GM21447 (cell line): ENCODE data around the gene MTMR3.

Experiments
- ATAC-seq: cut with Tn5 transposase; IDR thresholded peaks from one replicate; pipeline ENCODE4 v1.9.1; 2021; ENCODE audit not compliant: unreplicated experiment

The MTMR3 gene

DNA sequence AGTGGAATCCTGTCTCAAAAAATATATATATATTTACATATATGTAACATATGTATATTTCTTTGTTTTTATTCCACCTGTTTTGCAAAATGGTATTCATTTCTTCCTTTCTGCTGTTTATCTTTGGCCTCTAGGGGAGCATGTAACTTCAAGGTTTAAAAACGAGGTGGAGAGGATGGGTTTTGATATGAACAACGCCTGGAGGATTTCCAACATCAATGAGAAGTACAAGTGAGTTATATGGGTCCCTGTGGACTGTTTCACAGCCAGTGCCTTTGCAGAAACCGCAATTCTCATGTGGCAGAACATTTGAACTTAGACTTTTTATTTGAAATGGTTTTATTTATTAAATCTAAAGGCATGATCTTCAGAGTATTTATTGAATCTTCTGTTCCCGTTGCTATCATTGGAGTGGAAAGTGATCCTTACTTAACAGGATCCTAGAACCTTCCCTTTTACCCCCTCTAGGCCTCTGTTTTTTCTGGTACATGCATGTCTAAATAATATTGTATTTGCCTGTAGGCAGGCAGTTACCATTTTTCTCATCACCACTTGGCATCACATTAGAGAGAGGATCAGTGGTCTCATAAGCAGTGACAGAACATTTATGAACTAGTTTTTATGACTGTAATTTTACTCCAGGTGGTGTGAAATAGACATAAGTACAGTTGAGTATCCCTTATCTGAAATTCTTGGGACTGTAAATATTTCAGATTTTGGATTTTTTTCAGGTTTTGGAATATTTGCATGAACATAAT lies 115.8 kb downstream of the MTMR3 start:
- no peak for ATAC-seq

DNA sequence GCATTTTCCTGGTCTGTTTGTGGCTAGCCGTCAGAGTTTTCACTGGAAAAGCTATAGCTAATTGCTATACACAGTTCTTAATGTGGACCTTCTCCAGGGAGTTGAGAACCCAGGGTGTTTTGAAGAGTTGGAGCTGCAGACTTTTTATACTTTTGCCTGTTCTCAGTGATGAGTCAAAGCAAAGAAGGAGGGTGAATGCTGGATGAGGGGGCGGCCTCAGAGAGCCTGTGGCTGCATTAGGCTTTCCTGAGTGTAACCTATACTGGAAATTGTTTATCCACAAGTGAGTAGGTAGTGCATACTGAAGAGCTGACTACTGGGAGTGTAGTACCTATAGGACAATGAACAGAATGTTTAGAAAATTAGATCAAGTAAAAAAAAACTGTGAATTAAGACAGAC lies 117.6 kb downstream of the MTMR3 start:
- ATAC-seq: no peak

DNA sequence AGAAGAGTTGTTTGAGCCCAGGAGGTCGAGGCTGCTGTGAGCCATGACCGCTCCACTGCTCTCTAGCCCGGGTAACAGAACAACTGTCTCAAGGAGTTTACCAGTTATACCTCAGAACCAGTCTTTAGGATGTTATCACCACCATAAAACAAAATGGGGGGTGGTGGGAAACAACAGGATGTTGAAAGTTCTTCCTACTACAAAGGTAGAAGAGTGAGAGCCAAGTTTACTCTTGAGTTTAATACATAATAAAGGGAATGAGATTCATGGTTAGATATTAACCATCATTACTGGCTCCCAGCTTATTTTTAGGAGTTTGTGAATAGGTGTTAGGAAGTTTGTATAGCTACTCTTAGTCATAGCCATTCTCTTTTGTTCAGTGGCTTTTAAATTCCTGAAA lies 118.5 kb downstream of the MTMR3 start:
- ATAC-seq: no peak

DNA sequence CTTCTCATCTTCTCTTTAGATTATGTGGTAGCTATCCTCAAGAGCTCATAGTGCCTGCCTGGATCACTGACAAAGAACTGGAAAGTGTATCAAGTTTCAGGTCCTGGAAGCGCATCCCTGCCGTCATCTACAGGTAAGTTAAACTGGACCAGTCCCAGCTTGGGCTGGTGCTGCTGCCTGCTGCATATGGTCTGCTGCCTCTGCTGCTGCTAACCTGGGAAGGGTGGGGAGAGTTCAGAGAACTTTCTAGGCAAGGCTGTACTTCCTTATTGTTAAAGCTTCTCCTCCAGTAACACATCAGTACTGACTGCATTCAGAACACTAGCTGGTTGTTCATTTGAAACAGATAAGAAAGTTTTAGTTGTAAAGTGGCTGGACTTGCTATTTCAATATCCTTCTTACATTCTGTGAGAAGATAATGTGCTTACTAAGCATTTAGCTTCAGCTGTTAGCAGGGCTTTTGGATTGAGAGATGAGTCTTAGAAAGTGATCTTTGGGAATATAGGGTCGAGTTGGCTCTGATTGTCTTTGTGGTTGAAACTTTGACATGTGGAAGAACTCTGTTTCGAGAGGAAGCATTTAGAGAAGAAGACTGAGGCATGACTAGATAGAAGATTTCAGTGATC lies 120.0 kb downstream of the MTMR3 start:
- no peak for ATAC-seq

DNA sequence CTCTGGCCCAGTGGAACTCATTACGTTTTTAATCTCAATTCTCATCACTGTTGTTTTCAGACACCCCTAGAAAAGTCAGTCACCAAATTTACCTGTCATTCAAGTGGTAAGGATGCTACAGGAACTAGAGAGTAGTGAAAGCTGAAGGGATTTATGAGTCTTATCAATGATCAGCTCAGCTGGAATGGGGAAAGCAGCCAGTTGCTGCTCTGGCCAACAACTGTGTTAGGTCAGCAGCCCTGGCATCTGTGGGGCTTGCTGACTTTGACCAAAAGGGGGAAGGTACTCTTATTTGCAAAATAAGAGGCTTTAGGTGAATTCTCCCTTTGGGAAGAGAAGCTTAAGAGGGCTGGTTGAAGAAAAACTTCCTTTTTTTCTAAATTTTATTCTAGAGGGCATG lies 121.1 kb downstream of the MTMR3 start:
- ATAC-seq: no peak

DNA sequence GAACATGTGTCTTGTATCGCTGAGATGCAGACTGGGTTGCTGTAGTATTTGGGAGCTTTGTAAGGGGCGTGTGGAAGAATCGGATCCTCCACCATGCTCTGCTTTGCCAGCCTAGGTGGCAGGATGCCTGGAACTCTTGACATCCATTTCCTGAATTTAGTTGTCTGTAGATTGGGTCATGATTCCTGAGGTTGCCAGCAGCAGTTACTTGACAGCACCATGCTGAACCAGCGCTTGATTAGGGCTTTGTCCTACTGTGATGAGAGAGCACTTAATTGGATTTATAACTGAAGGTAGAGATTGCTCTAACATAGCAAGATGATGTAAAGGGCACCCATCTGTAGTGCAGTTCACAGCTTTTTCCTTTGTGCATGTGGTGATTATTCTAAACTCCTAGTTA lies 121.7 kb downstream of the MTMR3 start:
- no peak for ATAC-seq

DNA sequence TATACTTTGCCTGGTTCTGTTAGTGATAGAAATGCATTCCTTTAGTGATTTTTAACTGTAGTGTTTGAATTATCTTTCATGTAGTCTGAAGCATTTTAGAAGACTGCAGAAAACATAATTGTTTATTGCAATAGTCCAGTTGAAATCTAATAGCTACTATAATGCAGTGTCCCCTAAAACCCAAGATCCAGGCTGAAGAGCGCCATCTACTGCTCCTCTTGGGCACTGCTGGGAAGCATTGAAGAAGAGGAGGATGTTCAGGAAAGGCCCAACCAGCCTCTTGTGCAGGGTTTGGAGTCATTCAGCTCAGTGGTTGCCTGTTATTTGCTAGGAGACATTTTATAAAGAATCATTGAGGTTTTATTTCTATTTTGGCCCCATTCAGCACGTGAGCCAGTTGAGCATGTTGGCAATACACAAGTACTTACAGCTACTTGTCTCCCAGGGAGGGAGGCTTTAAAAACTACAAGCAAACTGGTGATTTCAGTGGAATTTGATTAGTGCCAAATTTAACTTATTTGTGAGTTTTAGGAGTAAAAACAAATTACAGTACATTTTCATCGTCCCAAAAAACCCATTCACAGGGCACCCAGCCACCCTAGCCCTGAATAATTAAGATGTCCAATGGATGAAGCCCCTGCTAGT lies 122.4 kb downstream of the MTMR3 start:
- ATAC-seq: no peak

DNA sequence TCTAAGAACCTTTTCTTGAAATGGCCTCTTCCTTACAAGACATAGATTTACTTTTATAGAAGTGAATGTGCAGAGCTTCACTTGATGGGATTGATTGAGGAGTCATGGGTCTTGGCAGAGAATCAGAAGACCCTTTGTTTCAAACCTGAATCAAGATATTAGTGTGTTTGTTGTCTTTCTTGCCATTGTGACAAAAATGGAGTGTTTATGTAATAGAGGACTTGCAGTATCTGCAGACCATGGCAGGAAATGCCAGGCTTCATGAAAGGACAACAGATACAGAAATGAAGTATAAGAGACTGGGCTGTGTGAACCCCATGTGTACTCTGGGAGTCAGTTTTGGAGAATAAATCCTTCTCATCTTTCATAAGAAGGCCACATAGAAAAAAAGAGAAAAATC lies 124.4 kb downstream of the MTMR3 start:
- ATAC-seq: no peak

DNA sequence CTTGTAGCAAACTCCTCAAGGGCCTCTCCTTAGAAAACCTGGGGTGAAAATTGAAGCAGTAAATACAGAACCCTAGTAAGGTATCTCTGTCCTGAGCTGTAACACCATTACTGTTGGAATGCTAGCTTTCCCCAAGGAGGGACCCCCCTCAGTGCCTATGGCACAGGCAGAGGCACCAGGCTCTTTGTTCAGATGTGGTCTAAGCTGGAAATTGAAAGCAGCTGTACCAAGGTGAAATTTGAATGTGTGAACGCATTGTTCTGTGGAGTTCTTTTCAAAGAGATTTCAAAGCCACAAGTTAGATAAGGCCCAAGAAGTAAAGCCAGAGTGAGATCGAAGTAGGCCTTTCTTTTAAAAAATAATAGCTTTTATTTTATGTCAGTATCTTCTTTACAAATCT lies 125.4 kb downstream of the MTMR3 start:
- ATAC-seq: no peak

DNA sequence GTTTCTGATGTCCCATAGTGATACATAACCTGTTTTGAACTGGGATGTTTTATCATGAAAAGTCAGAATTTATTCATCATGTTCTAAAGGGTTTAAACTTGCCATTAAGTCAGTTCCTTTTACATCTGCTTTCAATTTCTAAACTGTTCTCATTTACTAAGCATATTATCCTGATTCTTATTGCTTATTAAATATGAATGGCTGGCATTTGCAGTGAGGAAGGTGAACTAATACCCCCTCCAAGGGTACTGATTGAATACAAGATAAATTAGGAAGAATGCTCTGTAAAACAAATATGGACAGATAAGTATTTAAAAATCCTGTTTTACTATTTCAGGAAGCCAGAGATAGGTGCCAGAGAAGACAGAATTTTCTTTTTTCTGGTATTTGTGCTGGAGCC lies 126.5 kb downstream of the MTMR3 start:
- ATAC-seq: no peak

DNA sequence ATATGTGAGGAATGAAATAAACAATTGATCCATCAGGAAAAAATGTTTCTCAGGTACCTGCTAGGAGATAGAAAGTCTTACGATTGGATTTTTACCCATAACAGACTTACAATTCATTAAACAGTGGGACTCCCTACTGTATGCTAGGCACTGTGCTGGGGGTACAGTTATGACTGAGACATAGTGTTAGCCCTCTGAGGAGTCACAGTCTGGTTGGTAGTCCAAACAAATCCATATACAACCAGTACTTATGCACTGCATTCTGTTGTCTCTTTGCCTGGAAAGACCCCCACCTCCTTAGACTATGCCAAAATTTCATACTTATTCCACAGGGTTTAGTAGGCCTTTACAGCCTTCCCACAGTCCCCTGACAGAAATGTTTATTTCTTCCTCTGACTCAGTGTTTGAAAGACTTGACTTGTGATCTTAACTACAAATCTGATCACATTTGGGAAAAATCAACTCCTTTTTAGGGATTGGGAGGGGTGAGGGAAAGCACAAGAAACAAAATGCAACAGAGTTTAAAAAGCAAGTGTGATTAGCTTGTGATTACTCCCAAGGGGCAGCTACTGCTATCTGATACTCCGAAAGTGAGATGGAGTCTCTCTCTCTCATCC lies 127.9 kb downstream of the MTMR3 start:
- ATAC-seq: no peak

DNA sequence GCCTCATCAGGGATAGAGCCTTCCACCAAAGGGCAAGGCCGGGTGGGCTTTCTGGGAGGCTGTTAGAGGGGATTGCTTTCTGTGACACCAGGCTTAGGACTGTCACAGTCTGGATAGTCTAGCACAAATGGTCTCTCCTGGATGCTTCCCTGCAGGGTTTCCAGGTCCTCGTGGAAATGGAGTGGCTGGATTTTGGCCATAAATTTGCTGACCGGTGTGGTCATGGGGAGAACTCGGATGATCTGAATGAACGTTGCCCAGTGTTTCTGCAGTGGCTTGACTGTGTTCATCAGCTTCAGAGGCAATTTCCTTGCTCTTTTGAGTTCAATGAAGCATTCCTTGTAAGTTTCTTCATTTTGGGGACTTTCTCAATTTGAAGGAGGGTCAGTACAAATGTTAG lies 130.2 kb downstream of the MTMR3 start:
- ATAC-seq: no peak

DNA sequence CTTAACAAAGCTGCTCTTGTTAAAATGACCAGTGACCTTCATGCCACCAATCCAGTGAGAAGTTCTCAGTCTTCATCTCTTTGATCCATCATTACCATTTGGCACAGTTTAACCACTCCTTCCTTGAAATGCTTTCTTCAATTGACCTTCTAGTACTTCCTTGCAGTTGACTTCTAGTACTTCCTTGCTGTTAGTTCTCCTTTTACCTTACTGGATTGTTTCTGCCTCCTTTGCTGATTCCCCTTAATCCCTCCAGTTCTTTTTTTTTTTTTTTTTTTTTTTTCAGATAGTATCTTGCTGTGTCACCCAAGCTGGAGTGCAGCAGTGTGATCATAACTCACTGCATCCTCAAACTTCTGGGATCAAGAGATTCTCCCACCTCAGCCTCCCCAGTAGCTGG lies 131.3 kb downstream of the MTMR3 start:
- ATAC-seq: no peak

DNA sequence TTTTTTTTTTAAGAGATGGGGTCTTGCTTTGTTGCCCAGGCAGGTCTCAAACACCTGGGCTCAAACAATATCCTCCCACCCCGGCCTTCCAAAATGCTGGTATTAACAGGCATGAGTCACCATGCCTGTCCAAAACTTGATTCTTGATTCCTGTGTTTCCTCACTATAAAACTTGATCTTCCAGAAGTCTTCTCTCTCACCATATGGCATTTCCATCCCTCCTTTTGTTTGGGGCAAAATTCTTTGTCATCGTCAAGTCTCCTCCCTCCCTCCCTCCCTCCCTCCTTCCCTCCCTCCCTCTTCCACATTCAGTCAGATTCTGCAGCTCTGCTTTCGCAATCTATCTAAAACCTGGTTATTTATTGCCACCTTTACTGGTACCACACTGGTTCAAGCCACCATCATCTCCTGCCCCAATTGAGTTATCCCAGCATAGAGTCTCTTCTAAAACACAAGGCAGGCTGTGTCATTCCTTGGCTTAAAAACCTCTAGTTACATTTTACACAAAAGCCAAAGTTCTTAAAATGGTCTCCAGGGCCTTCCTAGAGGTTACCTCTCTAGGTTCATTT lies 132.3 kb downstream of the MTMR3 start:
- no peak for ATAC-seq

DNA sequence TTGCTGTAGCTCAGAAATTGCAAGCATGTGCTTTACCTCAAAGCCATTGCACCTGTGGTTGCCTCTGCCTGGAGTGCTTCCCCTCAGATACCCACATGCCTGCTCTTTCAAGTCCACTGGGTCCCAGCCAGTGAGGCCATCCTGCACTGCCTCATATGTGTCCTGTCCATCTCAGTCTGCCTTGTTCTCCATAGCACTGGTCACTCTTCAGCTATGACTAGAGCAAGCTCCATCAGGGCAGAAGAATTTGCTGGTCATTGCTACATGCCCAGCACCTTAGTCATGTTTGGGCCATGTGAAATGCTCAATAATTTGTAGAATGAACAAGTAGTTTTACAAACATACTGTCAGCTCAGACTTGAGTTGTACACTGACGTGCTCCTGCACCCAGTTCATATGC lies 132.9 kb downstream of the MTMR3 start:
- ATAC-seq: no peak

DNA sequence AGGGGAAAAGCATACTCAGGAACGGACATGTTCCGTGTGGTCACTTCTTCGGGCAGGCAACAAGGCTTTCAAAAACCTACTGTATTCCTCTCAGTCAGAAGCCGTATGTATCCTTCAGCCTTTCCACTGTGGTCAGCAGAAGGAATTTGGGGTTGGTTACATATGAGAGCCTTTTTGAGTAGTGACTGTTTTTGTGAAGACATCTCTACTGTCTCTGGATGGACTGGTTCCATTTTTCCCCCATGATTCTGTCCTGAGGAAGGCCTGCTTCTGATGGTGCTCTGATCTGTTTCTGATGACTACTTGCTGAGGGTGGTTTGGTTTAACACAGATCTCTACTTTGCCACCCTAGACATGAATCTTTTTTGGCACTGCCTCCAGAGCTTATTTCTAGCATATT lies 133.6 kb downstream of the MTMR3 start:
- ATAC-seq: no peak

DNA sequence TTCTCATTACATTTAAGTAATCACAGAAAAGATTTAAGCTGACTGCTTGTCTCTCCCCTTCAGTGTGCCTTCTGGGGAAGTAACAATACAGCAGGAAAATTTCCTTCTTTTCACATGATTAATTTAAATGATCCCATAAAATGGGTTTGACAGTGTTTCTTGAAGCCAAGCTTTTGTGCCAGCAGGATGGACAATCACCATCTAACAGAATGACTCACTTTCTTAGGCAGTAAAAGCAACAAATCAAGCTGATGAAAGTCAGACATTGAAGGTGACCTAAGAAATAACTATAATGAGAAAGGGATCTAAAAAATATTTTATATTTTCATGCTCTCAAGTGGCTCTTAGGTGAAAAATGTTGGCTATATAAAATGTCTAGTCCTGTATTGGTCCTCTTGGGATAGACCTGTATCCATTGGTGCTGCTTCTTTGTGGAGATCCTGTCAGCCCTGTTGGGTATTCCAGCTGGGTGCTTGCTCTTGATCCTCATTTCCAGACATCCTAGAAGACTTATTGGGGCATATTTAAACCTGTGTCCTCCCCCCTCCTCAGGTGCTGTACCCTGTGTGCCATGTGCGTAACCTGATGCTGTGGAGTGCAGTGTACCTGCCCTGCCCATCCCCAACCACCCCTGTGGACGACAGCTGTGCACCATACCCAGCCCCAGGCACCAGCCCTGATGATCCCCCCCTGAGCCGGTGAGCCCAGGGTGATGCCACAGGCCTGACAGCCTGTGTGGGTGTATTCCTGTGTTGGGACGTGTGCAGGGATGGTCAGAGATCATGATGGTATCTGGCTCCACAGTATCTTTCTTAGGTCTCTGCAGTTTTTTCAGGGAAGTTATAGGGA lies 134.6 kb downstream of the MTMR3 start:
- ATAC-seq: no peak

DNA sequence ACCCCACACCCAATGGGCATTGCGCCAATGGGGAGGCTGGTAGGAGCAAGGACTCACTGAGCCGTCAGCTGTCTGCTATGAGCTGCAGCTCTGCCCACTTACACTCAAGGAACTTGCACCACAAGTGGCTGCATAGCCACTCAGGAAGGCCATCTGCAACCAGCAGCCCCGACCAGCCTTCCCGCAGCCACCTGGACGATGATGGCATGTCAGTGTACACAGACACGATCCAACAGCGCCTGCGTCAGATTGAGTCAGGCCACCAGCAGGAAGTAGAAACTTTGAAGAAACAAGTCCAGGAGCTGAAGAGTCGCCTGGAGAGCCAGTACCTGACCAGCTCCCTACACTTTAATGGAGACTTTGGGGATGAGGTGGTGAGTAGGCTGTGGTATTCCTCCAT lies 137.5 kb downstream of the MTMR3 start:
- ATAC-seq: no peak

DNA sequence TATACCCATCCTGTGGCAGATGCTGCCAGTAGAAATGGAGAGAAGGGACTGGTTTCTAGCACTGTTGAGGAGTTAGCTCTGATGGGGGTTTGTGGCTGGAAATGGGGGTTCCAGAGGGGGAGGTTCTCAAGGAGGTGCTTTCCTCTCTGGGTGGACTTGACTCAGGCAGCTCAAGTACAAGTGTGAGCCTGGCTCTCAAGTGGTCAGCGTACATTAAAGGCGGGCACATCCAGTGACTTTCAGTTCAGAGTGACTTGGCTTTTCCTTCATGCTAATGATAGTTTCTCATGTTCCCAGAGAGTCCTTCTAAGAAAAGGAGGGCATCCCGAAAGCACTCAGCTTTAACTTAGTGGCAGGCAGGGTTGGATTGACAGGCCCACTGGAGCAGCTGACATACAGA lies 138.4 kb downstream of the MTMR3 start:
- no peak for ATAC-seq

DNA sequence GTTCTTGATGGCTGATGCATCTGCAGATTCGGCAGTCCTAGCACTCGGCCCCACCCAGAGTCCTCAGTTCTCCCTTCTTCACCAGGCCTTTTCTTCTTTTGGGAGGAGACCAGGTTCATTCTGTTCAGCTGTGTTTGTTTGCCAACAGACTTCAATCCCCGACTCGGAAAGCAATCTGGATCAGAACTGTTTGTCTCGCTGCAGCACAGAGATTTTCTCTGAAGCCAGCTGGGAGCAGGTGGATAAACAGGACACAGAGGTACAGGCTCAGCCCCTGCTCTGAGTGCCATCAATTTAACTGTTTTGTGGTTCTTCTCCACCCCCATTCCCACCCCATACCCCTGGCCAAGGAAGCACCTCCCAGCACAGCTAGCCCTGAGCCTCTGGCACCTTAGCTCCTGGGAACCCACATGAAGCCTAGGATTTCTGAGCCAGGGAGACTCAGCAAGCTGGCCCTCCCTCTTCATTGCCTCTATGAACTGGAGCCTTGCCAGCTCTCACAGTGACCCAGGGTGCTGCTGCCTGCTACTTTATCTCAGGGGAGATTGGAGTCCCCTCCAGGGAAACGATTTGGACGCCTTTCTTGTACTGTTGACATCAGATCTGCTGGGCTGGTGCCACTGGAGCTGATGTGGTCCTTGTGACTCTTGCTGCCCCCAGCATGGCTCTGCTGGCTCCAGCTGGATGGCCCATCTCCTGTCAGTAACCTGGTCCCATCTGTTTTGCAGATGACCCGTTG lies 139.1 kb downstream of the MTMR3 start:
- ATAC-seq: no peak
